Left ventricle myocardium inferior (tissue), 1 donor: ENCODE measurements around the gene CDYL. TPM values are rescaled to one million over a fixed set of nuclear protein-coding genes. Genes with fewer than 3 reads are reported as not detected.

Experiments
- DNase-seq: peaks from one replicate; pipeline ENCODE4 v3.0.0-alpha.2; 2020
- H3K27ac ChIP-seq: fragments of 200-600 bp; replicated peaks from 2 replicates; pipeline ENCODE4 v1.8.0; 2021
- H3K27me3 ChIP-seq: fragments of 200-600 bp; 2 replicates; pipeline ENCODE4 v1.8.0; 2021; ENCODE audit warnings: low read depth
- H3K36me3 ChIP-seq: fragments of 200-600 bp; 2 replicates; pipeline ENCODE4 v1.8.0; 2021
- H3K4me1 ChIP-seq: fragments of 200-600 bp; 2 replicates; pipeline ENCODE4 v1.8.0; 2021
- H3K4me3 ChIP-seq: fragments of 200-600 bp; 2 replicates; pipeline ENCODE4 v1.8.0; 2021; ENCODE audit warnings: mild to moderate bottlenecking, moderate library complexity
- H3K9me3 ChIP-seq: fragments of 200-600 bp; replicated peaks from 2 replicates; pipeline ENCODE4 v1.8.0; 2021
- intact Hi-C: fragments of 100-400 bp; cut with micrococcal nuclease; formaldehyde crosslinking; loops from one replicate; pipeline ENCODE4 v1.11.0; 2022
- total RNA-seq: library from RNA; stranded (reverse); fragmentation: NEBNext Ultra II Directional; extraction: Animal tissue kit (Norgen Biotek cat#: 25700); gene quantifications from one replicate; pipeline ENCODE4 v1.2.1, GENCODE V29; 2021
- TF ChIP-seq, protein P1 (sequence below): fragments of 200-600 bp; IDR thresholded peaks from 2 replicates; pipeline ENCODE4 v1.8.0; 2021; ENCODE audit warnings: antibody characterized with exemption, mild to moderate bottlenecking, borderline replicate concordance
- donor health status: DM: no; HTN: yes; CAD: no; lungs with severe emphysema.

The CDYL gene
- total RNA-seq, 1 donor from 2014 or later: 27.7 TPM

DNA sequence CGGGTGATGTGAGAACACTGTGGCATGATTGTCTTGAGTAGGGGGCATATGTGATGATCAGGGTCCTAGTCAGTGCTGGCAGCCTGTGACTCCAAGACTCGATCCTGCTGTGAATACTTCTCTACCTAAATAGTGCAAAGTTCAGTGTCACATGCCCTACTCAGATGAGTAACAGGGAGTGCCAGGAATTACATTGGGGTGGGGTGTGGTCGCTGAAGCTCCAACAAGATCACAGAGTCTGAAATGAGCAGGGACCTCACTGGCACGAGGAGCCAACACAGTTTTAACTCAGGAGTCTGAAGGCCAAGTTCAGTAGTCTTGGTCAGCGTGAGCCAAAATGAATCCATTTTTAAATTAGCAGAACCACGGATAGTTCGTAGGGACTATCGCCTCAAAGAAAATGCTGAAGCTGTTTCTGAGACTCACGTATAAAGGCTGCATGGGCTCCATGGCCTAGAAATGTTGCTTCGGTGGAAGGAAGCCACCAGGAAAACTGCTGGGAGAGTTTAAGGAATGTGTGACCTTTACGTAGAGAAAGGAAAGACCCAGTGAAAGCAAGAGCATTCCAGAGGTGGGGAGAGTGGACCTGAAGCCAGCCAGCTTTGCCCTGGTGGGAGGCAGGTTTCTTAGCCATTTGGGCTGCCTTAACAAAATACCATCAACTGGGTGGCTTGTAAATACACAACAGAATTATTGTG, 155.5 kb downstream of the CDYL start:
- Histone ChIP-seq H3K36me3 (no peaks in the 10 kb centered on the region), H3K9me3 (no peaks in the 10 kb centered on the region), H3K27me3 (no peaks in the 10 kb centered on the region), H3K27ac (no peak overlapping the region), H3K4me3 (no peak overlapping the region), H3K4me1 (peaks cover 53% of the 10 kb centered on the region)
- TF ChIP-seq, protein P1, sequence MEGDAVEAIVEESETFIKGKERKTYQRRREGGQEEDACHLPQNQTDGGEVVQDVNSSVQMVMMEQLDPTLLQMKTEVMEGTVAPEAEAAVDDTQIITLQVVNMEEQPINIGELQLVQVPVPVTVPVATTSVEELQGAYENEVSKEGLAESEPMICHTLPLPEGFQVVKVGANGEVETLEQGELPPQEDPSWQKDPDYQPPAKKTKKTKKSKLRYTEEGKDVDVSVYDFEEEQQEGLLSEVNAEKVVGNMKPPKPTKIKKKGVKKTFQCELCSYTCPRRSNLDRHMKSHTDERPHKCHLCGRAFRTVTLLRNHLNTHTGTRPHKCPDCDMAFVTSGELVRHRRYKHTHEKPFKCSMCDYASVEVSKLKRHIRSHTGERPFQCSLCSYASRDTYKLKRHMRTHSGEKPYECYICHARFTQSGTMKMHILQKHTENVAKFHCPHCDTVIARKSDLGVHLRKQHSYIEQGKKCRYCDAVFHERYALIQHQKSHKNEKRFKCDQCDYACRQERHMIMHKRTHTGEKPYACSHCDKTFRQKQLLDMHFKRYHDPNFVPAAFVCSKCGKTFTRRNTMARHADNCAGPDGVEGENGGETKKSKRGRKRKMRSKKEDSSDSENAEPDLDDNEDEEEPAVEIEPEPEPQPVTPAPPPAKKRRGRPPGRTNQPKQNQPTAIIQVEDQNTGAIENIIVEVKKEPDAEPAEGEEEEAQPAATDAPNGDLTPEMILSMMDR: no peak
- DNase-seq: no peak
- intact Hi-C loops: loop anchor here (10.0 kb wide), 1 partner anchor 617 kb away; no protein-coding TSS in a partner anchor

DNA sequence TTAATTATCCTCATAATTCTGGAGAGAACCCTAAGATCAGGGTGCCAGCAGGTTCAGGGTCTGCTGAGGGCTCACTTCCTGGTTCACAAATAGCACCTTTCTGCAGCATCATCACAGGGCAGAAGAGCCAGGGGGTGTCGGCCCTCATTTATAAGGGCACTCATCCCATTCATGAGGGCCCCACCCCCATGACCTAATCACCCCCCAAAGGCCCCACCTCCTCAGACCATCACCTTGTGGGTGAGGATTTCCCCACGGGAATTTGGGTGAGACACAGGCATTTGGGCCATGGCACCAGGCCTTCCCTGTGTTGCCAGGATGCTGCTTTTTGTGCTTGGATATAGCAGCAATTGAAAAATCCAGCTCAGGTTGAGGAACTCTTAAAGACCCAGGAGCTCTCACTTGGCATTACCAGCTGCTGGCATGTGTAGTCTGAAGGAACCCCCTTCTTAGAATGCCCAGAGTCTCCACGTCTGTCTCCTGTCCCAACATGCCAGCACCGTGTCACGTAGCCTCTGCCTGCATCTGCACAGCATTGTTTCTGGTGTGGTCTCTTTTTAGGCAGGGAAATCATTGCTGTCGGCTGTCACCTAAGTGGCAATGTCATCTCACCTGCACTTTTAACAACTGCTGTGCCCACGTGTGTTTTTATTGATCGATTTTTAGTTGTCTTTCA, 156.2 kb downstream of the CDYL start:
- no peak for DNase-seq
- intact Hi-C loops: loop anchor here (10.0 kb wide), 1 partner anchor 618 kb away; no protein-coding TSS in a partner anchor
- H3K27ac ChIP-seq: no peak overlapping the region
- peaks cover 56% of the 10 kb centered on the region for H3K4me1 ChIP-seq
- TF ChIP-seq, protein P1: no peak
- H3K9me3 ChIP-seq: no peaks in the 10 kb centered on the region
- no peaks in the 10 kb centered on the region for H3K27me3 ChIP-seq
- no peaks in the 10 kb centered on the region for H3K36me3 ChIP-seq
- no peak overlapping the region for H3K4me3 ChIP-seq

DNA sequence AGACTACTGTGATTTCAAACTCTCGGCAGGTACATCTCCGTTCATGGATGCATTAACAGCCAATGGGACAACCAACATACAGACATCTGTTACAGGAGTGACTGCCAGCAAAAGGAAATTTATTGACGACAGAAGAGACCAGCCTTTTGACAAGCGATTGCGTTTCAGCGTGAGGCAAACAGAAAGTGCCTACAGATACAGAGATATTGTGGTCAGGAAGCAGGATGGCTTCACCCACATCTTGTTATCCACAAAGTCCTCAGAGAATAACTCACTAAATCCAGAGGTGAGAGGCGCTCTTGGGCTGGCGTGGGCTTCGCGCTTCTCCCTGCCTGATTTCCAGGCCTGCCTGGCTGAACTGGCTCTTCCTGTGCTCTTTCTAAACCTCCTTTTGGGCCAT, 159.3 kb downstream of the CDYL start:
- intact Hi-C loops: loop anchor here (10.0 kb wide), 1 partner anchor 621 kb away; no protein-coding TSS in a partner anchor
- DNase-seq: no peak

DNA sequence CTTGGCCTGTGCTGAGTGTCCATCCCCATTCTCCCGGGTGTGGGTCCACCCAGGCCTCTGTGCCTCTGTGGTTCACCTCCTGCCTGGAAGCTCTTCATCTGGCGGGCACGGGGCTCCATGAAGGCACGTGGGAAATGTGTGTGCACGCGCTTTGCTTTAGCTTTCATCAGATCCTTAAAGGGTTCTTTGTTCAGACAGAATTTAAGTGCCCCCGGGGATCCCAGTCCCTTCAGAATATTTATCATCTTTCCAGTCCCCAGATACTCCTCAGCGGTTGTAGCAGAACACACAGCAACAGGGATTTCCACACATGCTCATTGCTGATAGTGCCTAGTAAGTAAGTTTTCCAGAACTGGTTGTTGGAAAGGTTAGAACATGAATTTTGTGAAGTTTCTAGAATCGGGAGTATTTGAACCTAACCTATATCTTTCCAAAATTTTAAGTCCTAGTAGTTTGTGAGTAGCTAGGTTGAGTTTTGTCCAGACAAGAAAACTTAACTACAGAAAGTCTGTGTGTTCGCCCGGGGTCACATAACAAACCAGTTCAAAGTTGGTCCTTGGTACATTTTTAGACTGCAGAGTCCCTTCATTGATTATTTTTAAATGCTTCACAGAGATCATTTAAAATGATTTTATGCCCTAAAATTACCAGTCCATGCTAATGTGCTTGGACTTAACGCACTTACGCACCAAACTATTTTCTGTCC, 159.9 kb downstream of the CDYL start:
- Histone ChIP-seq H3K27ac (no peak overlapping the region), H3K27me3 (no peaks in the 10 kb centered on the region), H3K36me3 (no peaks in the 10 kb centered on the region), H3K9me3 (no peaks in the 10 kb centered on the region), H3K4me1 (peaks cover 43% of the 10 kb centered on the region), H3K4me3 (no peak overlapping the region)
- intact Hi-C loops: loop anchor here (10.0 kb wide), 1 partner anchor 621 kb away; no protein-coding TSS in a partner anchor
- DNase-seq: no peak
- TF ChIP-seq, protein P1: no peak

More for the DNA sequence above, 159.3 kb downstream of the CDYL start:
- Histone ChIP-seq H3K27ac (no peak overlapping the region), H3K9me3 (no peaks in the 10 kb centered on the region), H3K27me3 (no peaks in the 10 kb centered on the region), H3K36me3 (no peaks in the 10 kb centered on the region), H3K4me1 (peaks cover 47% of the 10 kb centered on the region), H3K4me3 (no peak overlapping the region)
- TF ChIP-seq, protein P1: no peak

DNA sequence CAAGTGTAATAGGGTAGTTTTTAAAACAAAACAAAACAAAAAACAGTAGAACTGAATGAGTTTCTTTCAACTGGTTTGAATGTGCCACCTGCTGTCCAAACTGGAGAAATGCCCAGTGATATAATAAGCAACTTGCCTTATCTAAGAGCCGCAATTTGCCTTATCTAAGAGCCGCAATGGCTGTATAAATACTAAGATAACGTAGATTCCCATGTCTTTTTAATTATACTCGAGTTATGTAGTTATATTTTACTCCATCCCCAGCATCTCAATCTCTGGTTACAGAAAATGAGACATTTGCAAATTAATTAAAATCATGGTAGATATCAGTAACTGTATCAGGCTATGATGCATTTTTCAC, 160.5 kb downstream of the CDYL start:
- intact Hi-C loops: loop anchor here (10.0 kb wide), 1 partner anchor 622 kb away; no protein-coding TSS in a partner anchor
- no peaks in the 10 kb centered on the region for H3K36me3 ChIP-seq
- H3K9me3 ChIP-seq: no peaks in the 10 kb centered on the region
- H3K27ac ChIP-seq: no peak overlapping the region
- no peak overlapping the region for H3K4me3 ChIP-seq
- H3K27me3 ChIP-seq: no peaks in the 10 kb centered on the region
- TF ChIP-seq, protein P1: peak; percentile 77
- DNase-seq: no peak
- peaks cover 43% of the 10 kb centered on the region for H3K4me1 ChIP-seq
